Panc1 (cell line): ENCODE data around the gene CORIN.

ENCODE experiments used
- CTCF ChIP-seq: fragments of 450-650 bp; IDR thresholded peaks from 2 replicates; pipeline ENCODE4 v1.5.1; 2017; ENCODE audit warnings: mild to moderate bottlenecking
- POLR2AphosphoS5 ChIP-seq: IDR thresholded peaks from 2 replicates; pipeline ENCODE4 v1.6.1; 2012; ENCODE audit warnings: mild to moderate bottlenecking, low read depth, low read length, moderate library complexity
- REST ChIP-seq, 2 experiments: IDR thresholded peaks; 2 replicates each; pipeline ENCODE4 v1.6.1; 2011 to 2012; ENCODE audit warnings: low read depth in 2 of 2, control low read depth in 1 of 2, low read length in 1 of 2, mild to moderate bottlenecking in 1 of 2, moderate library complexity in 1 of 2; ENCODE audit not compliant: insufficient read depth in 1 of 2

GRCh38 chr4:47715716-47716416, 122.0 kb downstream of the CORIN start:
- TF ChIP-seq CTCF (no peak), POLR2AphosphoS5 (no peak), REST (IDR thresholded peaks at IDR 0.05; ENCODE audit: insufficient read depth in 1 of 2, low read depth in 2 of 2, low read length in 1 of 2) (no peak)
